Stimulated activated CD4-positive, alpha-beta T cell treated with anti-CD3 and anti-CD28 coated beads, Interleukin-1b, Interleukin-23, amount 100 ng/mL, for 48 hours (primary cell): ENCODE results near the gene C1orf159.
"Not testable (repeated sequence)": the region's sequence is repeated elsewhere in the genome, so short reads cannot be mapped to it uniquely, and the experiment has no call there.

Source experiments
- DNase-seq: peaks from one replicate; pipeline ENCODE4 v3.0.0-alpha.2; 2020

The C1orf159 gene

GRCh38 chr1:1079408-1080121 lies 36.3 kb downstream of the C1orf159 start:
- DNase-seq, result no peak

GRCh38 chr1:1077396-1077795 lies 38.5 kb downstream of the C1orf159 start:
- DNase-seq, result not testable (repeated sequence)

GRCh38 chr1:1075148-1075935 lies 40.5 kb downstream of the C1orf159 start:
- DNase-seq, result peak; percentile 2

- DNase-seq, result no peak
These were observed 41.2 kb downstream of the C1orf159 start for GRCh38 chr1:1074631-1075147.

GRCh38 chr1:1073743-1074587 lies 41.9 kb downstream of the C1orf159 start, which contains the start of gene RNF223:
TSS of gene RNF223 (minus strand) at chr1:1074306. CDS start at chr1:1072566, 1,740 bp downstream.
- DNase-seq, result no peak

- no peak for DNase-seq
These were observed 42.8 kb downstream of the C1orf159 start for GRCh38 chr1:1072849-1073742.

- no peak for DNase-seq
These were observed 43.5 kb downstream of the C1orf159 start for GRCh38 chr1:1072299-1072848.

GRCh38 chr1:1071486-1072298 lies 44.2 kb downstream of the C1orf159 start:
- DNase-seq, result no peak

- peak; percentile 26 for DNase-seq
These were observed 45.9 kb downstream of the C1orf159 start for GRCh38 chr1:1069711-1070676.

GRCh38 chr1:1069056-1069710 lies 46.7 kb downstream of the C1orf159 start:
- DNase-seq, result peak; percentile 87

GRCh38 chr1:1068517-1069055 lies 47.3 kb downstream of the C1orf159 start:
- no peak for DNase-seq

- no peak for DNase-seq
These were observed 47.9 kb downstream of the C1orf159 start for GRCh38 chr1:1067860-1068516.

GRCh38 chr1:1067284-1067859 lies 48.5 kb downstream of the C1orf159 start:
- no peak for DNase-seq

GRCh38 chr1:1066403-1067283 lies 49.2 kb downstream of the C1orf159 start:
- DNase-seq, result no peak

GRCh38 chr1:1065940-1066304 lies 50.0 kb downstream of the C1orf159 start:
- not testable (repeated sequence) for DNase-seq

- DNase-seq, result no peak
These were observed 50.5 kb downstream of the C1orf159 start for GRCh38 chr1:1065265-1065939.
